ENCODE data around the gene SERAC1. TPM values are rescaled to one million over a fixed set of nuclear protein-coding genes. Genes with fewer than 3 reads are reported as not detected.

SERAC1 gene
- total RNA-seq, 1 donor from 2014 or later = 9.3 TPM

GRCh38 chr6:158118886-158119285, 49.2 kb downstream of the SERAC1 start:
- Histone ChIP-seq H3K4me3 (ENCODE audit: insufficient read depth, low read depth, low read length) (no peak overlapping the region), H3K36me3 (ENCODE audit: insufficient read depth, low read length) (peaks cover 4% of the 10 kb centered on the region), H3K4me1 (ENCODE audit: insufficient read depth, low read length) (no peaks in the 10 kb centered on the region)

GRCh38 chr6:158115508-158115907, 52.6 kb downstream of the SERAC1 start:
- Histone ChIP-seq H3K27me3 (ENCODE audit: insufficient read depth, low read length) (no peaks in the 10 kb centered on the region), H3K79me2 (ENCODE audit: insufficient read depth, low read length) (no peaks in the 10 kb centered on the region), H3K9ac (ENCODE audit: low read length) (no peak overlapping the region), H4K20me1 (ENCODE audit: insufficient read depth, low read length) (no peaks in the 10 kb centered on the region), H3K27ac (ENCODE audit: low read depth, low read length) (no peak overlapping the region), H2AFZ (ENCODE audit: low read depth, low read length) (no peak overlapping the region), H3K4me3 (ENCODE audit: insufficient read depth, low read depth, low read length) (no peak overlapping the region), H3K36me3 (ENCODE audit: insufficient read depth, low read length) (peaks cover 10% of the 10 kb centered on the region), H3K4me2 (ENCODE audit: low read length) (no peak overlapping the region), H3K4me1 (ENCODE audit: insufficient read depth, low read length) (no peaks in the 10 kb centered on the region), H3K9me3 (ENCODE audit: insufficient read depth, low read depth, low read length) (no peaks in the 10 kb centered on the region)
- Mint-ChIP-seq H3K4me1 (ENCODE audit: low read depth, unreplicated experiment) (no peaks in the 10 kb centered on the region), H3K9me3 (ENCODE audit: unreplicated experiment) (no peaks in the 10 kb centered on the region), H3K4me3 (ENCODE audit: unreplicated experiment) (no peak overlapping the region), H3K27ac (ENCODE audit: unreplicated experiment) (no peak overlapping the region), H3K27me3 (ENCODE audit: low read depth, unreplicated experiment) (no peaks in the 10 kb centered on the region), H3K36me3 (ENCODE audit: low read depth, unreplicated experiment) (peaks cover 16% of the 10 kb centered on the region)
- FAIRE-seq (no peak), DNase-seq (ENCODE audit: low read depth) (no peak)
- TF ChIP-seq EZH2 (IDR thresholded peaks at IDR 0.05; ENCODE audit: insufficient read depth, low read length) (no peak), CTCF (IDR thresholded peaks at IDR 0.05; ENCODE audit: insufficient read depth, low read depth, low read length) (no peak)

More at GRCh38 chr6:158118886-158119285, 49.2 kb downstream of the SERAC1 start:
- H3K9me3 ChIP-seq (ENCODE audit: insufficient read depth, low read depth, low read length) = no peaks in the 10 kb centered on the region
- no peak overlapping the region for H3K27ac ChIP-seq (ENCODE audit: low read depth, low read length)
- FAIRE-seq = no peak
- H2AFZ ChIP-seq (ENCODE audit: low read depth, low read length) = no peak overlapping the region
- Mint-ChIP-seq H3K27ac (ENCODE audit: unreplicated experiment) (no peak overlapping the region), H3K4me1 (ENCODE audit: low read depth, unreplicated experiment) (no peaks in the 10 kb centered on the region), H3K4me3 (ENCODE audit: unreplicated experiment) (no peak overlapping the region), H3K9me3 (ENCODE audit: unreplicated experiment) (no peaks in the 10 kb centered on the region), H3K27me3 (ENCODE audit: low read depth, unreplicated experiment) (no peaks in the 10 kb centered on the region), H3K36me3 (ENCODE audit: low read depth, unreplicated experiment) (peaks cover 6% of the 10 kb centered on the region)
- no peaks in the 10 kb centered on the region for H3K79me2 ChIP-seq (ENCODE audit: insufficient read depth, low read length)
- H3K9ac ChIP-seq (ENCODE audit: low read length) = no peak overlapping the region
- no peaks in the 10 kb centered on the region for H4K20me1 ChIP-seq (ENCODE audit: insufficient read depth, low read length)
- no peaks in the 10 kb centered on the region for H3K27me3 ChIP-seq (ENCODE audit: insufficient read depth, low read length)
- no peak overlapping the region for H3K4me2 ChIP-seq (ENCODE audit: low read length)
- DNase-seq (ENCODE audit: low read depth) = no peak
- TF ChIP-seq CTCF (IDR thresholded peaks at IDR 0.05; ENCODE audit: insufficient read depth, low read depth, low read length) (no peak), EZH2 (IDR thresholded peaks at IDR 0.05; ENCODE audit: insufficient read depth, low read length) (no peak)

GRCh38 chr6:158115102-158115501, 53.0 kb downstream of the SERAC1 start:
- H3K27ac Mint-ChIP-seq (ENCODE audit: unreplicated experiment) = no peak overlapping the region
- no peaks in the 10 kb centered on the region for H4K20me1 ChIP-seq (ENCODE audit: insufficient read depth, low read length)
- no peak overlapping the region for H3K9ac ChIP-seq (ENCODE audit: low read length)
- no peak overlapping the region for H3K4me2 ChIP-seq (ENCODE audit: low read length)
- FAIRE-seq (no peak), DNase-seq (ENCODE audit: low read depth) (no peak)
- no peaks in the 10 kb centered on the region for H3K4me1 Mint-ChIP-seq (ENCODE audit: low read depth, unreplicated experiment)
- H3K36me3 Mint-ChIP-seq (ENCODE audit: low read depth, unreplicated experiment) = peaks cover 16% of the 10 kb centered on the region
- H3K79me2 ChIP-seq (ENCODE audit: insufficient read depth, low read length) = no peaks in the 10 kb centered on the region
- H3K27me3 Mint-ChIP-seq (ENCODE audit: low read depth, unreplicated experiment) = no peaks in the 10 kb centered on the region
- H3K36me3 ChIP-seq (ENCODE audit: insufficient read depth, low read length) = peaks cover 8% of the 10 kb centered on the region
- H2AFZ ChIP-seq (ENCODE audit: low read depth, low read length) = no peak overlapping the region
- H3K27ac ChIP-seq (ENCODE audit: low read depth, low read length) = no peak overlapping the region
- H3K9me3 ChIP-seq (ENCODE audit: insufficient read depth, low read depth, low read length) = no peaks in the 10 kb centered on the region
- no peaks in the 10 kb centered on the region for H3K4me1 ChIP-seq (ENCODE audit: insufficient read depth, low read length)
- no peak for TF ChIP-seq EZH2 (IDR thresholded peaks at IDR 0.05; ENCODE audit: insufficient read depth, low read length)
- no peak for TF ChIP-seq CTCF (IDR thresholded peaks at IDR 0.05; ENCODE audit: insufficient read depth, low read depth, low read length)
- H3K27me3 ChIP-seq (ENCODE audit: insufficient read depth, low read length) = no peaks in the 10 kb centered on the region
- no peaks in the 10 kb centered on the region for H3K9me3 Mint-ChIP-seq (ENCODE audit: unreplicated experiment)
- no peak overlapping the region for H3K4me3 Mint-ChIP-seq (ENCODE audit: unreplicated experiment)
- no peak overlapping the region for H3K4me3 ChIP-seq (ENCODE audit: insufficient read depth, low read depth, low read length)

Measured in astrocyte (in vitro differentiated cells and primary cell).